GM23338 (cell line): ENCODE data around the gene TTBK1. TPM values are rescaled to one million over a fixed set of nuclear protein-coding genes. Genes with fewer than 3 reads are reported as not detected.

Source experiments
- ATAC-seq: fragments of 200-7000 bp; cut with Tn5 transposase; 3 replicates; pipeline ENCODE4 v1.9.1; 2020
- DNase-seq: peaks from one replicate; pipeline ENCODE4 v3.0.0-alpha.2; 2015; ENCODE audit warnings: low spot score
- H2AFZ ChIP-seq: fragments of 200-600 bp; sonication (generic); 2 replicates; pipeline ENCODE4 v1.8.0; 2016; ENCODE audit warnings: antibody characterized with exemption, mild to moderate bottlenecking, moderate library complexity
- H3F3A ChIP-seq: fragments of 200-600 bp; sonication (generic); replicated peaks from 2 replicates; pipeline ENCODE4 v1.8.0; 2017; ENCODE audit warnings: antibody characterized with exemption, mixed run types, low read depth
- H3K27ac ChIP-seq: fragments of 200-600 bp; sonication (generic); 2 replicates; pipeline ENCODE4 v1.6.1; 2016; ENCODE audit warnings: low read depth
- H3K27me3 ChIP-seq: fragments of 200-600 bp; sonication (generic); 2 replicates; pipeline ENCODE4 v1.8.0; 2016; ENCODE audit warnings: mild to moderate bottlenecking, mixed run types, moderate library complexity; ENCODE audit not compliant: insufficient read depth
- H3K36me3 ChIP-seq: fragments of 200-600 bp; sonication (generic); 2 replicates; pipeline ENCODE4 v1.8.0; 2016; ENCODE audit warnings: mild to moderate bottlenecking; ENCODE audit not compliant: insufficient read depth
- H3K4me1 ChIP-seq: fragments of 200-600 bp; sonication (generic); 2 replicates; pipeline ENCODE4 v1.8.0; 2016; ENCODE audit warnings: mild to moderate bottlenecking, moderate library complexity; ENCODE audit not compliant: insufficient read depth
- H3K4me2 ChIP-seq: fragments of 200-600 bp; sonication (generic); 2 replicates; pipeline ENCODE4 v1.7.1; 2017; ENCODE audit warnings: mixed run types
- H3K4me3 ChIP-seq: fragments of 200-600 bp; sonication (generic); 2 replicates; pipeline ENCODE4 v1.6.1; 2016; ENCODE audit warnings: mixed run types
- H3K79me2 ChIP-seq: fragments of 200-600 bp; sonication (generic); replicated peaks from 2 replicates; pipeline ENCODE4 v1.8.0; 2017; ENCODE audit warnings: mild to moderate bottlenecking; ENCODE audit not compliant: insufficient read depth
- H3K9me2 ChIP-seq: fragments of 200-600 bp; sonication (generic); 2 replicates; pipeline ENCODE4 v1.8.0; 2017; ENCODE audit not compliant: insufficient read depth
- H4K20me1 ChIP-seq: fragments of 200-600 bp; sonication (generic); replicated peaks from 2 replicates; pipeline ENCODE4 v1.8.0; 2017; ENCODE audit warnings: mild to moderate bottlenecking; ENCODE audit not compliant: insufficient read depth
- H3K27ac Mint-ChIP-seq: 2 replicates; pipeline ENCODE4 v1.8.0; 2020; ENCODE audit warnings: inconsistent platforms, mild to moderate bottlenecking, moderate library complexity, mixed read lengths
- H3K27me3 Mint-ChIP-seq: 3 replicates; pipeline ENCODE4 v1.8.0; 2022; ENCODE audit warnings: low read depth, mild to moderate bottlenecking, moderate library complexity, mixed read lengths, inconsistent platforms; ENCODE audit not compliant: insufficient read depth, poor library complexity
- H3K36me3 Mint-ChIP-seq: 3 replicates; pipeline ENCODE4 v1.8.0; 2021; ENCODE audit warnings: low read depth, mild to moderate bottlenecking, inconsistent platforms, moderate library complexity, mixed read lengths
- H3K4me1 Mint-ChIP-seq: 3 replicates; pipeline ENCODE4 v1.8.0; 2020; ENCODE audit warnings: mild to moderate bottlenecking, inconsistent platforms, mixed read lengths
- H3K4me3 Mint-ChIP-seq: 3 replicates; pipeline ENCODE4 v1.8.0; 2021; ENCODE audit warnings: moderate library complexity, mild to moderate bottlenecking, inconsistent platforms, mixed read lengths
- H3K9me3 Mint-ChIP-seq: 3 replicates; pipeline ENCODE4 v1.8.0; 2020; ENCODE audit warnings: moderate library complexity, mild to moderate bottlenecking, inconsistent platforms, mixed read lengths
- CREB1 ChIP-seq: fragments of 250-450 bp; sonication (Bioruptor Pico); IDR thresholded peaks from 2 replicates; pipeline ENCODE4 v1.5.0; 2020; ENCODE audit warnings: low read depth, mild to moderate bottlenecking, moderate library complexity
- EZH2 ChIP-seq: fragments of 200-600 bp; sonication (generic); IDR thresholded peaks from one replicate; pipeline ENCODE4 v1.8.0; 2017; ENCODE audit warnings: antibody characterized with exemption, mild to moderate bottlenecking, low read depth; ENCODE audit not compliant: unreplicated experiment
- EZH2phosphoT487 ChIP-seq: fragments of 200-600 bp; sonication (generic); IDR thresholded peaks from one replicate; pipeline ENCODE4 v1.8.1; 2018; ENCODE audit warnings: antibody characterized with exemption; ENCODE audit not compliant: unreplicated experiment
- JUNB ChIP-seq: IDR thresholded peaks from one replicate; pipeline ENCODE4 v1.6.1; 2016; ENCODE audit warnings: antibody characterized with exemption; ENCODE audit not compliant: unreplicated experiment
- NANOG ChIP-seq: IDR thresholded peaks from 2 replicates; pipeline ENCODE4 v1.6.1; 2016; ENCODE audit warnings: antibody characterized with exemption, borderline replicate concordance
- POLR2AphosphoS5 ChIP-seq: IDR thresholded peaks from 2 replicates; pipeline ENCODE4 v1.6.1; 2016; ENCODE audit warnings: antibody characterized with exemption, low read depth
- STAT1 ChIP-seq: IDR thresholded peaks from one replicate; pipeline ENCODE4 v1.6.1; 2016; ENCODE audit warnings: antibody characterized with exemption; ENCODE audit not compliant: unreplicated experiment
- ZNF114 ChIP-seq: fragments of 250-450 bp; sonication (Bioruptor Pico); IDR thresholded peaks from 2 replicates; pipeline ENCODE4 v1.5.0; 2020; ENCODE audit warnings: mild to moderate bottlenecking, moderate library complexity
- ZNF331 ChIP-seq: fragments of 250-450 bp; sonication (Bioruptor Pico); IDR thresholded peaks from 2 replicates; pipeline ENCODE4 v1.5.0; 2020; ENCODE audit warnings: low read depth, mild to moderate bottlenecking, moderate library complexity
- ZNF462 ChIP-seq: fragments of 250-450 bp; sonication (Bioruptor Pico); IDR thresholded peaks from 2 replicates; pipeline ENCODE4 v1.5.0; 2020; ENCODE audit warnings: mild to moderate bottlenecking, moderate library complexity
- polyA plus RNA-seq: library from polyadenylated mRNA; unstranded; fragments of >200 nt; fragmentation: Nextera tagmentation; extraction: Ambion mirVana; gene quantifications from 2 replicates; pipeline ENCODE4 v1.2.1, GENCODE V29; 2016
- total RNA-seq: library from RNA; depleted of rRNA; stranded (reverse); fragments of >200 nt; shearing (Covaris generic); gene quantifications from 2 replicates; pipeline ENCODE4 v1.2.3, GENCODE V29; 2014
- TF ChIP-seq, protein P1 (sequence below), 2 experiments: fragments of 200-600 bp in 1 of 2; sonication (generic) in 1 of 2; conservative IDR thresholded peaks; 2 replicates each; pipeline versions ENCODE4 v1.5.1 to v1.6.1; 2016 to 2017; ENCODE audit warnings: antibody characterized with exemption in 2 of 2, low read depth in 2 of 2, mild to moderate bottlenecking in 2 of 2, moderate library complexity in 1 of 2
- TF ChIP-seq, protein P2 (sequence below): IDR thresholded peaks from one replicate; pipeline ENCODE4 v1.6.1; 2018; ENCODE audit warnings: antibody characterized with exemption; ENCODE audit not compliant: unreplicated experiment
- TF ChIP-seq, protein P3 (sequence below): IDR thresholded peaks from 2 replicates; pipeline ENCODE4 v1.6.1; 2016; ENCODE audit warnings: antibody characterized with exemption

The TTBK1 gene
- total and polyA plus RNA-seq, 2 experiments from 2014 or later, result 0.29 to 1.1 TPM

DNA sequence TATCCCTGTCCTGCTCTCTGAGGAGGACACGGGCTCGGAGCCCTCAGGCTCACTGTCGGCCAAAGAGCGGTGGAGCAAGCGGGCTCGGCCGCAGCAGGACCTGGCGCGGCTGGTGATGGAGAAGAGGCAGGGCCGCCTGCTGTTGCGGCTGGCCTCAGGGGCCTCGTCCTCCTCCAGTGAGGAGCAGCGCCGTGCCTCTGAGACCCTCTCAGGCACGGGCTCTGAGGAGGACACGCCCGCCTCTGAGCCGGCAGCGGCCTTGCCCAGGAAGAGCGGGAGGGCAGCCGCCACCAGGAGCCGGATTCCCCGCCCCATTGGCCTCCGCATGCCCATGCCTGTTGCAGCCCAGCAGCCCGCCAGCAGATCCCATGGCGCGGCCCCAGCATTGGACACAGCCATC, 40.6 kb downstream of the TTBK1 start:
- no peaks in the 10 kb centered on the region for H4K20me1 ChIP-seq
- peaks cover 24% of the 10 kb centered on the region for H3K27me3 ChIP-seq
- no peak overlapping the region for H3K4me3 ChIP-seq
- no peaks in the 10 kb centered on the region for H3K9me2 ChIP-seq
- no peaks in the 10 kb centered on the region for H3K36me3 Mint-ChIP-seq
- no peaks in the 10 kb centered on the region for H3K36me3 ChIP-seq
- no peak for DNase-seq
- no peak overlapping the region for H3K4me2 ChIP-seq
- peaks cover 6% of the 10 kb centered on the region for H3K4me1 ChIP-seq
- 0 out of 2 replicates have a peak, but pooled peaks cover 2% of the 10 kb centered on the region for H3F3A ChIP-seq
- ATAC-seq, result no peak
- H2AFZ ChIP-seq, result no peak overlapping the region
- H3K27ac ChIP-seq, result no peak overlapping the region
- H3K4me3 Mint-ChIP-seq, result no peak overlapping the region
- H3K27me3 Mint-ChIP-seq, result peaks cover 24% of the 10 kb centered on the region
- no peaks in the 10 kb centered on the region for H3K79me2 ChIP-seq
- no peak overlapping the region for H3K27ac Mint-ChIP-seq
- no peak for TF ChIP-seq JUNB
- TF ChIP-seq NANOG, result no peak
- TF ChIP-seq, protein P1, sequence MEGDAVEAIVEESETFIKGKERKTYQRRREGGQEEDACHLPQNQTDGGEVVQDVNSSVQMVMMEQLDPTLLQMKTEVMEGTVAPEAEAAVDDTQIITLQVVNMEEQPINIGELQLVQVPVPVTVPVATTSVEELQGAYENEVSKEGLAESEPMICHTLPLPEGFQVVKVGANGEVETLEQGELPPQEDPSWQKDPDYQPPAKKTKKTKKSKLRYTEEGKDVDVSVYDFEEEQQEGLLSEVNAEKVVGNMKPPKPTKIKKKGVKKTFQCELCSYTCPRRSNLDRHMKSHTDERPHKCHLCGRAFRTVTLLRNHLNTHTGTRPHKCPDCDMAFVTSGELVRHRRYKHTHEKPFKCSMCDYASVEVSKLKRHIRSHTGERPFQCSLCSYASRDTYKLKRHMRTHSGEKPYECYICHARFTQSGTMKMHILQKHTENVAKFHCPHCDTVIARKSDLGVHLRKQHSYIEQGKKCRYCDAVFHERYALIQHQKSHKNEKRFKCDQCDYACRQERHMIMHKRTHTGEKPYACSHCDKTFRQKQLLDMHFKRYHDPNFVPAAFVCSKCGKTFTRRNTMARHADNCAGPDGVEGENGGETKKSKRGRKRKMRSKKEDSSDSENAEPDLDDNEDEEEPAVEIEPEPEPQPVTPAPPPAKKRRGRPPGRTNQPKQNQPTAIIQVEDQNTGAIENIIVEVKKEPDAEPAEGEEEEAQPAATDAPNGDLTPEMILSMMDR (conservative IDR thresholded peaks at IDR 0.05; ENCODE audit: low read depth in 2 of 2), result no peak
- no peak for TF ChIP-seq ZNF462 (CRISPR knock-in tag)
- TF ChIP-seq STAT1, result no peak
- no peak for TF ChIP-seq CREB1
- no peak for TF ChIP-seq ZNF114 (CRISPR knock-in tag)
- TF ChIP-seq, protein P2, sequence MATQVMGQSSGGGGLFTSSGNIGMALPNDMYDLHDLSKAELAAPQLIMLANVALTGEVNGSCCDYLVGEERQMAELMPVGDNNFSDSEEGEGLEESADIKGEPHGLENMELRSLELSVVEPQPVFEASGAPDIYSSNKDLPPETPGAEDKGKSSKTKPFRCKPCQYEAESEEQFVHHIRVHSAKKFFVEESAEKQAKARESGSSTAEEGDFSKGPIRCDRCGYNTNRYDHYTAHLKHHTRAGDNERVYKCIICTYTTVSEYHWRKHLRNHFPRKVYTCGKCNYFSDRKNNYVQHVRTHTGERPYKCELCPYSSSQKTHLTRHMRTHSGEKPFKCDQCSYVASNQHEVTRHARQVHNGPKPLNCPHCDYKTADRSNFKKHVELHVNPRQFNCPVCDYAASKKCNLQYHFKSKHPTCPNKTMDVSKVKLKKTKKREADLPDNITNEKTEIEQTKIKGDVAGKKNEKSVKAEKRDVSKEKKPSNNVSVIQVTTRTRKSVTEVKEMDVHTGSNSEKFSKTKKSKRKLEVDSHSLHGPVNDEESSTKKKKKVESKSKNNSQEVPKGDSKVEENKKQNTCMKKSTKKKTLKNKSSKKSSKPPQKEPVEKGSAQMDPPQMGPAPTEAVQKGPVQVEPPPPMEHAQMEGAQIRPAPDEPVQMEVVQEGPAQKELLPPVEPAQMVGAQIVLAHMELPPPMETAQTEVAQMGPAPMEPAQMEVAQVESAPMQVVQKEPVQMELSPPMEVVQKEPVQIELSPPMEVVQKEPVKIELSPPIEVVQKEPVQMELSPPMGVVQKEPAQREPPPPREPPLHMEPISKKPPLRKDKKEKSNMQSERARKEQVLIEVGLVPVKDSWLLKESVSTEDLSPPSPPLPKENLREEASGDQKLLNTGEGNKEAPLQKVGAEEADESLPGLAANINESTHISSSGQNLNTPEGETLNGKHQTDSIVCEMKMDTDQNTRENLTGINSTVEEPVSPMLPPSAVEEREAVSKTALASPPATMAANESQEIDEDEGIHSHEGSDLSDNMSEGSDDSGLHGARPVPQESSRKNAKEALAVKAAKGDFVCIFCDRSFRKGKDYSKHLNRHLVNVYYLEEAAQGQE, result no peak
- TF ChIP-seq EZH2, result no peak
- TF ChIP-seq POLR2AphosphoS5, result no peak
- no peak for TF ChIP-seq ZNF331 (CRISPR knock-in tag)
- no peak for TF ChIP-seq EZH2phosphoT487
- TF ChIP-seq, protein P3, sequence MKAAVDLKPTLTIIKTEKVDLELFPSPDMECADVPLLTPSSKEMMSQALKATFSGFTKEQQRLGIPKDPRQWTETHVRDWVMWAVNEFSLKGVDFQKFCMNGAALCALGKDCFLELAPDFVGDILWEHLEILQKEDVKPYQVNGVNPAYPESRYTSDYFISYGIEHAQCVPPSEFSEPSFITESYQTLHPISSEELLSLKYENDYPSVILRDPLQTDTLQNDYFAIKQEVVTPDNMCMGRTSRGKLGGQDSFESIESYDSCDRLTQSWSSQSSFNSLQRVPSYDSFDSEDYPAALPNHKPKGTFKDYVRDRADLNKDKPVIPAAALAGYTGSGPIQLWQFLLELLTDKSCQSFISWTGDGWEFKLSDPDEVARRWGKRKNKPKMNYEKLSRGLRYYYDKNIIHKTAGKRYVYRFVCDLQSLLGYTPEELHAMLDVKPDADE, result no peak
- no peaks in the 10 kb centered on the region for H3K9me3 Mint-ChIP-seq
- H3K4me1 Mint-ChIP-seq, result peaks cover 15% of the 10 kb centered on the region
